Right kidney (tissue), 9 donors: Measurements from ENCODE around the gene CCDC122.

Experiments used
- DNase-seq: peaks from one replicate; pipeline ENCODE4 v3.0.0-alpha.2; 2016
- long read RNA-seq, 8 donors: transcript quantifications; one replicate each; lab custom pipeline, GENCODE V29; 2026

CCDC122 gene
- long read RNA-seq, donor 1, result 0 reads
- long read RNA-seq, donor 2, partial matches to known transcripts, result 0 of 1 reads
- long read RNA-seq, donor 2, other reads (novel, unspliced or antisense), result 0 of 1 reads
- long read RNA-seq, donor 3, result 0 reads
- long read RNA-seq, donor 4, partial matches to known transcripts, result 0 of 2 reads
- long read RNA-seq, donor 4, other reads (novel, unspliced or antisense), result 0 of 2 reads
- long read RNA-seq, donor 5, result 0 reads
- long read RNA-seq, donor 6, partial matches to known transcripts, result 0 of 1 reads
- long read RNA-seq, donor 6, other reads (novel, unspliced or antisense), result 0 of 1 reads
- long read RNA-seq, donor 7, result 0 reads
- long read RNA-seq, donor 8, partial matches to known transcripts, result 0 of 1 reads
- long read RNA-seq, donor 8, other reads (novel, unspliced or antisense), result 0 of 1 reads

- DNase-seq, result peak; percentile 96
These were observed at the start of gene CCDC122 for GRCh38 chr13:43878892-43879754. Gene CCDC122, minus strand, starts transcription at chr13:43879740. Its CDS starts 10,364 bp downstream, at chr13:43869376.

GRCh38 chr13:43924549-43925245, 45.2 kb upstream of the CCDC122 start:
- no peak for DNase-seq

- DNase-seq, result no peak
These were observed 41.6 kb upstream of the CCDC122 start for GRCh38 chr13:43920965-43921674.

GRCh38 chr13:43918636-43919035, 39.1 kb upstream of the CCDC122 start:
- no peak for DNase-seq

GRCh38 chr13:43916828-43917227, 37.3 kb upstream of the CCDC122 start:
- no peak for DNase-seq

GRCh38 chr13:43915451-43915850, 35.9 kb upstream of the CCDC122 start:
- DNase-seq, result no peak

GRCh38 chr13:43911871-43912270, 32.3 kb upstream of the CCDC122 start:
- no peak for DNase-seq

GRCh38 chr13:43911278-43911677, 31.7 kb upstream of the CCDC122 start:
- DNase-seq, result no peak

GRCh38 chr13:43910856-43911255, 31.3 kb upstream of the CCDC122 start:
- DNase-seq, result no peak

- peak; percentile 38 for DNase-seq
These were observed 28.9 kb upstream of the CCDC122 start for GRCh38 chr13:43908156-43909126.

- DNase-seq, result peak; percentile 37
These were observed 26.0 kb upstream of the CCDC122 start for GRCh38 chr13:43905435-43906031.

- DNase-seq, result no peak
These were observed 16.4 kb upstream of the CCDC122 start for GRCh38 chr13:43895940-43896339.

- DNase-seq, result no peak
These were observed 14.9 kb upstream of the CCDC122 start for GRCh38 chr13:43894438-43894837.

- DNase-seq, result no peak
These were observed 4.7 kb upstream of the CCDC122 start for GRCh38 chr13:43884222-43884621.

GRCh38 chr13:43883631-43884030, 4.1 kb upstream of the CCDC122 start:
- DNase-seq, result no peak

GRCh38 chr13:43881580-43881979, 2.0 kb upstream of the CCDC122 start:
- no peak for DNase-seq

- no peak for DNase-seq
These were observed 1.4 kb upstream of the CCDC122 start for GRCh38 chr13:43880926-43881325.

GRCh38 chr13:43880214-43880855, 795 bp upstream of the CCDC122 start:
- DNase-seq, result peak; percentile 17

- DNase-seq, result peak; percentile 81
These were observed 228 bp upstream of the CCDC122 start, which contains the start of gene LACC1 for GRCh38 chr13:43879755-43880181. Gene LACC1, plus strand, starts transcription at chr13:43879904. Its CDS starts 1,082 bp downstream, at chr13:43880986.

GRCh38 chr13:43877766-43878165, 1.8 kb downstream of the CCDC122 start:
- DNase-seq, result no peak
